Mucosa of stomach (tissue), 1 donor: Measurements from ENCODE around the gene RANBP2.

Source experiments
- H3K27me3 ChIP-seq: one replicate; pipeline ENCODE4 v1.7.0; 2013; ENCODE audit warnings: mild to moderate bottlenecking, low read length; ENCODE audit not compliant: control insufficient read depth, insufficient read depth
- H3K36me3 ChIP-seq: one replicate; pipeline ENCODE4 v1.7.0; 2013; ENCODE audit warnings: low read length; ENCODE audit not compliant: control insufficient read depth, insufficient read depth
- H3K4me1 ChIP-seq: one replicate; pipeline ENCODE4 v1.7.0; 2013; ENCODE audit warnings: mild to moderate bottlenecking, low read length; ENCODE audit not compliant: control insufficient read depth, insufficient read depth
- H3K4me3 ChIP-seq: one replicate; pipeline ENCODE4 v1.7.0; 2013; ENCODE audit warnings: low read length
- H3K9ac ChIP-seq: one replicate; pipeline ENCODE4 v1.7.0; 2013; ENCODE audit warnings: mild to moderate bottlenecking, low read length, moderate library complexity
- H3K9me3 ChIP-seq: one replicate; pipeline ENCODE4 v1.7.0; 2013; ENCODE audit warnings: mild to moderate bottlenecking, low read length, moderate library complexity; ENCODE audit not compliant: control insufficient read depth
- donor health status: Pancreatic carcinoma.

RANBP2 gene

GRCh38 chr2:108786354-108787215 lies 67.3 kb downstream of the RANBP2 start, which contains the start of gene CCDC138:
TSS of gene CCDC138 (plus strand) at chr2:108786771. CDS start at chr2:108786823, 52 bp downstream.
- H3K9me3 ChIP-seq = no peaks in the 10 kb centered on the region
- H3K4me1 ChIP-seq = no peaks in the 10 kb centered on the region
- peak within 1 kb of the TSS; percentile 86 for H3K4me3 ChIP-seq
- H3K36me3 ChIP-seq = no peaks in the 10 kb centered on the region
- no peaks in the 10 kb centered on the region for H3K27me3 ChIP-seq
- H3K9ac ChIP-seq = peak within 1 kb of the TSS; percentile 75

DNA sequence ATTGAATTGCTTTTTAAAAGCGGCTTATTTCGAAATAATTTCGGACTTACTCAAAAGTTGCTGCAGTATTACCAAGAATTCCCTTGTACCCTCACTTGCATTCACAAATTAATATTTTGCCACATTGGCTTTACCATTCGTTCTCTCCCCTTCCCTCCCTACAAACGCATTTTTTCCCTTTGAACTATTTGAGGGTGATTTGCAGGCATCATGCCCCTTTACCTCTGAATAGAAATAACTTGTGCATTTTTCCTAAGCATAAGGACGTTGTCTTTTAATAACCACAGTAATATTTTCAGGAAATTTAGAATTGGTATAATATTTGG lies 67.9 kb downstream of the RANBP2 start:
- Histone ChIP-seq H3K9me3 (no peaks in the 10 kb centered on the region), H3K4me1 (no peaks in the 10 kb centered on the region), H3K9ac (peak overlapping the region; percentile 75), H3K4me3 (peak overlapping the region; percentile 86), H3K36me3 (no peaks in the 10 kb centered on the region), H3K27me3 (no peaks in the 10 kb centered on the region)

- no peaks in the 10 kb centered on the region for H3K36me3 ChIP-seq
- no peak overlapping the region for H3K9ac ChIP-seq
- H3K27me3 ChIP-seq = no peaks in the 10 kb centered on the region
- no peaks in the 10 kb centered on the region for H3K4me1 ChIP-seq
- H3K9me3 ChIP-seq = no peaks in the 10 kb centered on the region
- no peak overlapping the region for H3K4me3 ChIP-seq
These were observed 83.9 kb downstream of the RANBP2 start for GRCh38 chr2:108803045-108803736.

- Histone ChIP-seq H3K27me3 (no peaks in the 10 kb centered on the region), H3K4me3 (no peak overlapping the region), H3K36me3 (no peaks in the 10 kb centered on the region)
These were observed 85.8 kb downstream of the RANBP2 start for GRCh38 chr2:108805032-108805431.

DNA sequence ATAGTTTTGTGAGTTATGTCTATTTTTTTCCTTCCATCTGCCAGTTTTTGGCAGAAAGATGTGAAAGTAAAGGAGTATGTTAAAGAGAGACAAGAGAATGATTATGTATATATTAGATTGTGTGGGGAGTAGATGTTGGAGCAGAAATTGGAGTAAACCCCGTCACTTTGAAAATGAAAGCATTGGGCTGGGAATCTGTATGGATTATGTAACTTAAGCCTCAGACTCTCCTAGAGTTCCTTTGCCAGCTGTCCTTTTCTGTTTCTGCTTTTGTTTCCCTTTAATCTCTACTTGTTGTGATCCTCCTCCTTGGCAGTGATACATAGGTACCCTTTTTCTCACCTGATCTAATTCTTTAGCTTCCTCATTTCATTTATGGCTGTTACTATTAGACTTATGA lies 86.5 kb downstream of the RANBP2 start:
- H3K4me3 ChIP-seq = no peak overlapping the region
- H3K4me1 ChIP-seq = no peaks in the 10 kb centered on the region
- no peak overlapping the region for H3K9ac ChIP-seq
- no peaks in the 10 kb centered on the region for H3K36me3 ChIP-seq
- H3K9me3 ChIP-seq = no peaks in the 10 kb centered on the region
- no peaks in the 10 kb centered on the region for H3K27me3 ChIP-seq

More at GRCh38 chr2:108805032-108805431, 85.8 kb downstream of the RANBP2 start:
- Histone ChIP-seq H3K9ac (no peak overlapping the region), H3K4me1 (no peaks in the 10 kb centered on the region), H3K9me3 (no peaks in the 10 kb centered on the region)

DNA sequence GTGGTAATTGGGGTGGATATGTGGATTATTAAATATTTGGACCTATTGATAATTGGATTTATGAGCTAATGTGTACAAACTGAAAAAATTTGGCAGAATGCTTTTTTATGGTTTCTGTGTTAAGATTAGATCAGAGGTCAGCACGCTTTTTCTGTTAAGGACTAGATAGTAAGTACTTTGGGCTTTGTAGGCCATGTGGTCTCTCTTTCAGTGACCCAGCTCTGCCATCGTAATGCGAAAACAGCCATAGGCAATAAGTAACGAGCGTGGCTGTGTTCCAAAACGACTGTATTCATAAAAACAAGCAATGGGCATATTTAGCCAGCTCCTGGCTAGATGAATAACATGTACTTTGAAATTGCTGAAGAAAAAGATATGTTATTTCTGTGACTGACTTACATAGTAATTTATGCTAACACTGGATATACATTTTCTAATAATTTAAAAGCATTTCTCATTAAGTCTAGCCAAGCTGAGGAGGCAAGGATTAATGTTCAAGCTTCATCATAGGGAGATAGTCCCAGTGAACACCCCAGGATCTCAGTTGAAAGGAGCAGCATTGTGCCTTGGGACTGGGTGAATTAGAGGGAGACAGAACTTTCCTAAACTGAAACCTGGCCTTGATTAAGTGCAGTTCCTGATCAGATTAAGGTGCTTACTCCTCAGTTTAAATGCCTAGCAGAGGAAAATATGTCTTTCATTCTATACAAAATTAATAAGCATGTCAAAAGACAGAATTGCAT lies 87.3 kb downstream of the RANBP2 start:
- no peaks in the 10 kb centered on the region for H3K9me3 ChIP-seq
- H3K36me3 ChIP-seq = no peaks in the 10 kb centered on the region
- no peaks in the 10 kb centered on the region for H3K4me1 ChIP-seq

GRCh38 chr2:108809936-108810335 lies 90.7 kb downstream of the RANBP2 start:
- Histone ChIP-seq H3K9me3 (no peaks in the 10 kb centered on the region), H3K36me3 (no peaks in the 10 kb centered on the region), H3K9ac (no peak overlapping the region), H3K4me3 (no peak overlapping the region), H3K27me3 (no peaks in the 10 kb centered on the region), H3K4me1 (no peaks in the 10 kb centered on the region)

More for the DNA sequence above, 87.3 kb downstream of the RANBP2 start:
- H3K9ac ChIP-seq = no peak overlapping the region
- H3K4me3 ChIP-seq = no peak overlapping the region
- H3K27me3 ChIP-seq = no peaks in the 10 kb centered on the region

GRCh38 chr2:108810993-108811957 lies 92.0 kb downstream of the RANBP2 start:
- H3K36me3 ChIP-seq = no peaks in the 10 kb centered on the region
- no peaks in the 10 kb centered on the region for H3K27me3 ChIP-seq

DNA sequence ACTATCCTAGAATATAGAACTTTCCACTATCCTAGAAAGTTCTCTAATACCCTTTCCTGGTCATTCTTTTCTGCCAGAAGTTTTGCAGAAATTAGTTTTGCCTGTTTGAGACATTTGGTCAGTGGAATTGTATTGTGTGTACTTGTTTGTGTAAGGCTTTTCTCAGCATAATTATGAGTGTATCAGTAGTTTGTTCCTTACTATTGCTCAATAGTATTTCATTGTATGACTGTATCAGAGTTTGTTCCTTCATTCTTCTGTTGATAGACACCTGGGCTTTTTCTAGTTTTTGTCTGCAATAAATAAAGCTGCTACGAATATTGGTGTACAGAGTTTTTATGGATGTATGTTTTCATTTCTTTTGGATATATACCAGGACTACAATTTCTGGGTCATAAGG lies 94.5 kb downstream of the RANBP2 start:
- Histone ChIP-seq H3K4me3 (no peak overlapping the region), H3K4me1 (no peaks in the 10 kb centered on the region), H3K36me3 (no peaks in the 10 kb centered on the region), H3K9ac (no peak overlapping the region), H3K9me3 (no peaks in the 10 kb centered on the region), H3K27me3 (no peaks in the 10 kb centered on the region)

More at GRCh38 chr2:108810993-108811957, 92.0 kb downstream of the RANBP2 start:
- H3K4me1 ChIP-seq = no peaks in the 10 kb centered on the region
- H3K9me3 ChIP-seq = no peaks in the 10 kb centered on the region
- no peak overlapping the region for H3K9ac ChIP-seq
- no peak overlapping the region for H3K4me3 ChIP-seq

GRCh38 chr2:108820482-108820881 lies 101.2 kb downstream of the RANBP2 start:
- H3K9ac ChIP-seq = no peak overlapping the region
- no peaks in the 10 kb centered on the region for H3K9me3 ChIP-seq
- H3K4me3 ChIP-seq = no peak overlapping the region
- H3K27me3 ChIP-seq = no peaks in the 10 kb centered on the region
- H3K4me1 ChIP-seq = no peaks in the 10 kb centered on the region
- no peaks in the 10 kb centered on the region for H3K36me3 ChIP-seq

DNA sequence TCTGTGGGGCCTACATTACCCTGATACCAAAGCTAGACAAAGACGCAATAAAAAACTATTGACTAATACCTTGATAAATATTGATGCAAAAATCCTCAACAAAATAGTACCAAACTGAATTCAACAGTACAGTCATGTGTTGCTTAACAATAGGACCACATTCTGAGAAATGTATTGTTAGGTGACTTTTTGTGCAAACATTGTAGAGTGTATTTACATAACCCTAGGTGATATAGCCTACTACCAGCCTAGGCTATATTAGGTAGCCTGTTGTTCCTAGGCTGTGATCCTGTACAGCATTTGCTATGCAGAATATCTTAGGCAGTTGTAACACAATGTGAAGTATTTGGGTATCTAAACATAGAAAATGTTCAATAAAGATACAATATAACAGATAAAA lies 104.0 kb downstream of the RANBP2 start:
- Histone ChIP-seq H3K27me3 (no peaks in the 10 kb centered on the region), H3K36me3 (no peaks in the 10 kb centered on the region), H3K9me3 (no peaks in the 10 kb centered on the region), H3K9ac (no peak overlapping the region), H3K4me3 (no peak overlapping the region), H3K4me1 (no peaks in the 10 kb centered on the region)
